D721Med (cell line): Measurements from ENCODE around the gene ACVRL1.
"Not testable (repeated sequence)": the region's sequence is repeated elsewhere in the genome, so short reads cannot be mapped to it uniquely, and the experiment has no call there.

Experiments
- DNase-seq: peaks from one replicate; pipeline ENCODE4 v3.0.0; 2011; ENCODE audit warnings: low spot score; ENCODE audit not compliant: insufficient read length
- FAIRE-seq: peaks from 2 replicates; lab custom pipeline; 2011; peaks lifted over from hg19 to GRCh38; lab: Jason Lieb, UNC
- TF ChIP-seq, protein P1 (sequence below): IDR thresholded peaks from 2 replicates; pipeline ENCODE4 v1.5.1; 2012; ENCODE audit warnings: mild to moderate bottlenecking, control low read depth; ENCODE audit not compliant: insufficient read depth; ENCODE audit errors: missing control alignments

The ACVRL1 gene

DNA sequence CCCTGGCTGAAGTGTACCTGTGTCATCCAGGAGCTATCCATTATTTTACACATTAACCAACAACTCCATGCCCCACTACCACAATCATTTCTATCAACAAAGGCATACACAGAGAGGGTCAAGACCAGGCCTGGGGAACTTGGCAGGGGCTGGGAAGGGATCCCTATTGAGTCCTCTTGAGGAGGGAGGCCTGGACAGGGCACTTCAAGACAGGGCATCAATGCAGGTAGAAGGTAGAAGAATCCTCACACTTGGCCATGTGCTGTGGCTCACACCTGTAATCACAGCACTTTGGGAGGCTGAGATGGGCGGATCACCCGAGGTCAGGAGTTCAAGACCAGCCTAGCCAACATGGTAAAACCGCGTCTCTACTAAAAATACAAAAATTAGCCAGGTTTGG is 32.8 kb upstream of the ACVRL1 start:
- TF ChIP-seq, protein P1, sequence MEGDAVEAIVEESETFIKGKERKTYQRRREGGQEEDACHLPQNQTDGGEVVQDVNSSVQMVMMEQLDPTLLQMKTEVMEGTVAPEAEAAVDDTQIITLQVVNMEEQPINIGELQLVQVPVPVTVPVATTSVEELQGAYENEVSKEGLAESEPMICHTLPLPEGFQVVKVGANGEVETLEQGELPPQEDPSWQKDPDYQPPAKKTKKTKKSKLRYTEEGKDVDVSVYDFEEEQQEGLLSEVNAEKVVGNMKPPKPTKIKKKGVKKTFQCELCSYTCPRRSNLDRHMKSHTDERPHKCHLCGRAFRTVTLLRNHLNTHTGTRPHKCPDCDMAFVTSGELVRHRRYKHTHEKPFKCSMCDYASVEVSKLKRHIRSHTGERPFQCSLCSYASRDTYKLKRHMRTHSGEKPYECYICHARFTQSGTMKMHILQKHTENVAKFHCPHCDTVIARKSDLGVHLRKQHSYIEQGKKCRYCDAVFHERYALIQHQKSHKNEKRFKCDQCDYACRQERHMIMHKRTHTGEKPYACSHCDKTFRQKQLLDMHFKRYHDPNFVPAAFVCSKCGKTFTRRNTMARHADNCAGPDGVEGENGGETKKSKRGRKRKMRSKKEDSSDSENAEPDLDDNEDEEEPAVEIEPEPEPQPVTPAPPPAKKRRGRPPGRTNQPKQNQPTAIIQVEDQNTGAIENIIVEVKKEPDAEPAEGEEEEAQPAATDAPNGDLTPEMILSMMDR, result no peak
- DNase-seq (no peak), FAIRE-seq (no peak)

DNA sequence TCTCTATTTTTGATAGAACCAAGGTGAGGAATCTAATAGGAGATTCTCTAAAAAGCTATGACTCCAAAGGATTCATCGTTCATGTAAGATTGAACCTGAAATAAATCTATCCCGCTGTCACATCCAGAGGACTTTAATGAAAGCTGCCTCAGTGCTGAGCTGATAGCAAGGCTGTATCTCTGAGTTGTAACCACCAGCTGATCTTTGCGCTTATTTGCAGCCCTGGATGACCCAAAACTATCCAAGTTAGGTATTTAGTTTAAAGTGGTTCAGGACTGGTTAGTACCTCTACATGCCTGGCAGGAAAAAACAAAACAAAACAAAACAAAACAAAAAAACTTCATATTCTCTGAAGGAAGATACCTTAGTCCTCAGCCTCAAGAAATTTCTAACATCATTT is 28.2 kb upstream of the ACVRL1 start:
- FAIRE-seq (no peak), DNase-seq (no peak)
- TF ChIP-seq, protein P1, result no peak

DNA sequence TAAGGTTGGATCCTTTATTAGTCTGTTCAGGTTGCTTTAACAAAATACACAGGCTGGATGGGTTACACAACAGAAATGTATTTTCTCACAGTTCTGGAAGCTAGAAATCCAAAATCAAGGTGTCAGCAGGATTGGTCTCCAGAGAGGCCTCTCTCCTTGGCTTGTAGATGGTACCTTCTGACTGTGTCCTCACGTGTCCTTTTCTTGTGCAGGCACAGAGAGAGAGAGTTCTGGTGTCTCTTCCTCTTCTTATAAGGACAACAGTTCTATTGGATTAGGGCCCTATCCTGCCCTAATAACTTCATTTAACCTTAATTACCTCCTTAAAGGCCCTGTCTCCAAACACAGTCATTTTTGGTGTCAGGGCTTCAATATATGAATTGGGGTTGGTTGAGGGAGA is 24.0 kb upstream of the ACVRL1 start:
- FAIRE-seq (no peak), DNase-seq (no peak)
- TF ChIP-seq, protein P1, result no peak

DNA sequence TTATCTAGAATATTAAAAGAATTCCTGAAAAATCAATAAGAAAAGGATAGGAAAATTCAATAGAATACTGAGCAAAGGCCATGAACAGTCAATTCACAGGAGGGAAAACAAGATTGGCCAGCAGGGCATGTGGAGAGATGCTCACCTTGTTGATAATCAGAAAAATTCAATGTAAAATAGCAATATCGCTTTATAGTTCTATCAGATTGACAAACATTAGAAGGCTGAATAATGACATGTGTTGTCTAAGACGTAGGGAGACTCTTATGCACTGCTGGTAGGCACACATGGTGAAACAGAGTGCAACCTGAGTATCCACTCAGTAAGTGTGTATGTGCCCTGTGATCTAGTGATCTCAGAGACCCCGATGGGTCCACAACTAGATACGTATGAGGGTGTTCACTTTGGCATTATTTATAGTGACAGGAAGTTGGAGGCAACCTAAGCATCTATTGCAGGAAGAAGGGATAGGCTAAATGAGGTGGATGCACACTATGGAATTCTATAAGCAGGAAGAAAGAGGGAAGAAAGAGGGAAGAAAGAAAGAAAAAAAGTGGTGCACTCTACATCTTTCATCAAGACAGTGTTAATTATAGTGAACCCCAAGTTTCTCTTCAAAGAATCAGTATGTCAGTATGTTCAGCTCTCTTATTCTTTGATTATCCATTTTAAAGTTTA is 23.2 kb upstream of the ACVRL1 start:
- TF ChIP-seq, protein P1, result no peak
- DNase-seq (no peak), FAIRE-seq (no peak)

DNA sequence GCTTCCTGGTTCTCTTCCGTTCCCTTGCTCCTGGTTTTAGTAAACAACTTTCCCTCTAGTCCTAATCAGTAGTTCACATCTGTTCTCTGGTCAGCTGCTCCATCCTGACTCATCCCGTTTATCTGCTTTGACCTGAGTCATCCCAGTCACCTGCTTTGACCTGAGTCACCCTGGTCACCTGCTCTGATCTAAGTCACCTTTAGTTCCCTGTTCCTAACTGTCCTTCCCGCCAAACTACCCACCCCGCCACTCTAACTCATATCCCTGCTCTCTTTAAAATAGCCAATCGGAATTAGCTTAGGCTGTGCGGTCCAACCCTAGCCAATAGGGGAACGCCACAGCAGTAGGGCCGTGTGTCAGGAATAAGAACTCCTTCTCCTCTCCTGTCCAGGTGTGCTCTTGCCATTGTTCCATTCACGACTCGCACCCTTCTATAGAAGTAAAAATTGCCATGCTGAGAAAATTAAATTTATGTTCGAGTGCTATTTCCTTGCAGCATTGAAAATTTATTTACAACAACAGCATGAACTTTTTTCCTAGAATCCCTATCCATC is 22.6 kb upstream of the ACVRL1 start:
- TF ChIP-seq, protein P1, result no peak
- FAIRE-seq (no peak), DNase-seq (no peak)

DNA sequence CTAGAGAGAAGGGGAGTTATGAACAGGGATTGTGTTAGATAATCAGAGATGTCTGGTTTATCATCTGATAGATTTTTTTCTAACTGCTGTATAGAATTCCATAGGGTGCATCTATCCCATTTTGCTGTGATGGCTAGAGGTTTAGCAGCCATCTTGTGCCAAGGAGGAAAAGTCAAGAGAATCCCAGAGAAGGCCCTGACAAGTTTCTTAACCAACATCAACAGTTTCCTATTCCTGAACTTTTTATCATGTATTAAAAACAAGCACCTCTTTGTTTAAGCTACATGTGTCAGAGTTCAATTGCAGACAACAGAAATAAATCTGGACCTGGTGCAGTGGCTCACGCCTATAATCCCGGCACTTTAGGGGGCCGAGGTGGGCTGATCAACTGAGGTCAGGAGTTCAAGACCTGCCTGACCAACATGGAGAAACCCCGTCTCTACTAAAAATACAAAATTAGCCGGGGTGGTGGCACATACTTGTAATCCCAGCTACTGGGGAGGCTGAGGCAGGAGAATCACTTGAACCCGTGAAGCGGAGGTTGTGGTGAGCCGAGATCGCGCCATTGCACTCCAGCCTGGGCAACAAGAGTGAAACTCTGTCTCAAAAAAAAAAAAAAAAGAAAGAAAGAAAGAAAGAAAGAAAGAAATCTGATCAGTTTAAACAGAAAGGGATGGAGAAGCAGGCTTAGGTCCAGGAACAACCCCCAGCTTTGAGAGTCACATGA is 21.8 kb upstream of the ACVRL1 start:
- not testable (repeated sequence) for FAIRE-seq, DNase-seq

DNA sequence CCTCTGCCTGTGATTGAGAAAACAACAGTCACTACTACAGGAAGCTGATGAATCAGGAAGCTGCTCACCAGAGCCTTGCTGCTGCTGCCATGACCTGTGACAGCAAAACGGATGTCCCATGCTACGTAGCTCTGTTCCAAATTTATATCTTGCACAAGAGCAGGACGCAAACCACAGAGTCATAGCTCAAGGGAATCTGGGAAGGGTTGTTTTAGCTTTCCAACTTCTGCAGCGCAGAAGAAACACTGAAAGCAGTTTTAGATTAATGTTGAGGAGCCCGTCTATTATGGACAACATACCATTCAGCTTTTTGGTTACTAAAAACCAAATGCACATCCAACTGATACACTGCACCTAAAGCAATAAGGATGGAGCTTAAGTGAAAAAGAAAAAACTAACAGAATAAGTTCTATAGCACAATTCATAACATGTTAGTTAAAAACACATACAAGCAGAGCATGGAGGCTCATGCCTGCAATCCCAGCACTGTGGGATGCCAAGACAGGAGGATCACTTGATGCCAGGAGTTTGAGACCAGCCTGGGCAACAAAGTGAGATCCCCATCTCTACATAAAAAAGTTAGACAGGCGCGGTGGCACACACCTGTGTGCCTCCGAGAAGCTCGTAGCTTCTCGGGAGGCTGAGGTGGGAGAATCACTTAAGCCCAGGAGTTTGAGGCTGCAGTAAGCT is 21.1 kb upstream of the ACVRL1 start:
- DNase-seq, result no peak
- TF ChIP-seq, protein P1, result no peak
- no peak for FAIRE-seq
